ENCODE data around the gene MEGF11.

DNA sequence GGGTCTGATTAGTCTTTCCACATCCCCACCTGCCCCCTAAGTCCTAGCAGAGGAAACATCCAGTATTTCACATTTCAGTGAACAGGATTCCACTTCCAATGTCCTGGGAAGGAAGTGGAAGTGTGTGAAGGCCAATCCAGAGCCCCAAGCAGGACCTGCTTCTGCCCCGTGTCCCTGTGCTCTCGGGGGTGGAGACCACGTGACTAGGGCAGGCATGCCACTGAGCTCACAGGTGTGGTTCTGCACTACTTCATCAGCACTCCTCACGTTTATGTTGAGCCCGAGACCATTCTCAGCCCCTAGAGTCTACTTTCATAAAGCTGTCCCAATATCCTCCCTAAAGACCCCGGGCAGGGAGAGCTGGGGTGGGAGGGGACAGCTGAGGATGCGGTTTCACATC is 299.9 kb downstream of the MEGF11 start:
- TF ChIP-seq, protein P1, sequence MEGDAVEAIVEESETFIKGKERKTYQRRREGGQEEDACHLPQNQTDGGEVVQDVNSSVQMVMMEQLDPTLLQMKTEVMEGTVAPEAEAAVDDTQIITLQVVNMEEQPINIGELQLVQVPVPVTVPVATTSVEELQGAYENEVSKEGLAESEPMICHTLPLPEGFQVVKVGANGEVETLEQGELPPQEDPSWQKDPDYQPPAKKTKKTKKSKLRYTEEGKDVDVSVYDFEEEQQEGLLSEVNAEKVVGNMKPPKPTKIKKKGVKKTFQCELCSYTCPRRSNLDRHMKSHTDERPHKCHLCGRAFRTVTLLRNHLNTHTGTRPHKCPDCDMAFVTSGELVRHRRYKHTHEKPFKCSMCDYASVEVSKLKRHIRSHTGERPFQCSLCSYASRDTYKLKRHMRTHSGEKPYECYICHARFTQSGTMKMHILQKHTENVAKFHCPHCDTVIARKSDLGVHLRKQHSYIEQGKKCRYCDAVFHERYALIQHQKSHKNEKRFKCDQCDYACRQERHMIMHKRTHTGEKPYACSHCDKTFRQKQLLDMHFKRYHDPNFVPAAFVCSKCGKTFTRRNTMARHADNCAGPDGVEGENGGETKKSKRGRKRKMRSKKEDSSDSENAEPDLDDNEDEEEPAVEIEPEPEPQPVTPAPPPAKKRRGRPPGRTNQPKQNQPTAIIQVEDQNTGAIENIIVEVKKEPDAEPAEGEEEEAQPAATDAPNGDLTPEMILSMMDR (IDR thresholded peaks at IDR 0.05), result no peak
- no peak for TF ChIP-seq POLR2A (IDR thresholded peaks at IDR 0.05)
